Measurements from ENCODE around the gene GUCA2B. TPM values are rescaled to one million over a fixed set of nuclear protein-coding genes. Genes with fewer than 3 reads are reported as not detected.

Gene GUCA2B
- total RNA-seq, 6 experiments from 2014 or later = 1.8 to 3.3 (median 2.7) TPM; not detected in 2

GRCh38 chr1:42139444-42139843 lies 13.8 kb upstream of the GUCA2B start:
- ATAC-seq (no peak), DNase-seq (no peak)
- no peak overlapping the region for H3K27ac ChIP-seq
- H3K4me1 ChIP-seq = no peaks in the 10 kb centered on the region
- WGBS (ENCODE audit: insufficient coverage, low coverage, low lambda C conversion rate, missing lambda C conversion rate) = 83% methylated on average over 3 of the region's 3 CpGs
- no peaks in the 10 kb centered on the region for H3K27me3 ChIP-seq
- no peak overlapping the region for H3K4me3 ChIP-seq
- TF ChIP-seq POLR2A (IDR thresholded peaks at IDR 0.05) (no peak), CTCF (IDR thresholded peaks at IDR 0.05) (no peak)
- no peaks in the 10 kb centered on the region for H3K36me3 ChIP-seq
- intact Hi-C loops (cut with DNase I) = no loop called here
- H3K9me3 ChIP-seq = no peaks in the 10 kb centered on the region

- intact Hi-C loops (cut with DNase I) = loop anchor here in 1 of 2 donors (10.0 kb wide), 1 partner anchor 615 kb away; no protein-coding TSS in a partner anchor
These were observed 13.0 kb upstream of the GUCA2B start for GRCh38 chr1:42140191-42140590.

DNA sequence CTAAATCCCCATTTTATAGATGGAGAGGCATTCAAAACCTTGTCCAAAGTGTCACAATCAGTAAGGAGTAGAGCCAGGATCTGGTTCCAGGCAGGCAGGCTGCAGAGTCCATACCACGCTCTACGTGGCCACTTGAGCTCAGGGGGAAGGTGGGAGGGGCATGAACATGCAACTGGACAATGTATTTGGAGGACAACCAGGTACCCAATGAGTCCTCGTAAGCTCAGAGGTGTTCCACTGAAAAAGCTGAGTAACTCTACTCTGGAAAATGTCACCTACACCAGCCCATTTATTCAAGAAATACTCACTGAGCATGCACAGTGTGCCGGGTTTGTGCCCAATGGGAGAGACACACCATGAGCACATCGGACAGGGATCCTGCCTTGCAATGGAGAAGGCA lies 11.2 kb upstream of the GUCA2B start:
- Histone ChIP-seq H3K36me3 (no peaks in the 10 kb centered on the region), H3K27me3 (no peaks in the 10 kb centered on the region), H3K4me3 (no peak overlapping the region), H3K4me1 (no peaks in the 10 kb centered on the region), H3K9me3 (no peaks in the 10 kb centered on the region), H3K27ac (no peak overlapping the region)
- intact Hi-C loops (cut with DNase I) = loop anchor here in 1 of 2 donors (10.0 kb wide), 1 partner anchor 613 kb away; no protein-coding TSS in a partner anchor
- DNase-seq (no peak), ATAC-seq (no peak)
- 84% methylated on average over 4 of the region's 5 CpGs for WGBS (ENCODE audit: insufficient coverage, low coverage, low lambda C conversion rate, missing lambda C conversion rate)
- TF ChIP-seq POLR2A (IDR thresholded peaks at IDR 0.05) = no peak

More at GRCh38 chr1:42140191-42140590, 13.0 kb upstream of the GUCA2B start:
- Histone ChIP-seq H3K27me3 (no peaks in the 10 kb centered on the region), H3K9me3 (no peaks in the 10 kb centered on the region), H3K36me3 (no peaks in the 10 kb centered on the region), H3K4me1 (no peaks in the 10 kb centered on the region), H3K4me3 (no peak overlapping the region), H3K27ac (no peak overlapping the region)
- WGBS (ENCODE audit: insufficient coverage, low coverage, low lambda C conversion rate, missing lambda C conversion rate) = 91% methylated on average over 1 of the region's 2 CpGs
- no peak for ATAC-seq
- DNase-seq = no peak
- TF ChIP-seq POLR2A (IDR thresholded peaks at IDR 0.05) (no peak), CTCF (IDR thresholded peaks at IDR 0.05) (no peak)

DNA sequence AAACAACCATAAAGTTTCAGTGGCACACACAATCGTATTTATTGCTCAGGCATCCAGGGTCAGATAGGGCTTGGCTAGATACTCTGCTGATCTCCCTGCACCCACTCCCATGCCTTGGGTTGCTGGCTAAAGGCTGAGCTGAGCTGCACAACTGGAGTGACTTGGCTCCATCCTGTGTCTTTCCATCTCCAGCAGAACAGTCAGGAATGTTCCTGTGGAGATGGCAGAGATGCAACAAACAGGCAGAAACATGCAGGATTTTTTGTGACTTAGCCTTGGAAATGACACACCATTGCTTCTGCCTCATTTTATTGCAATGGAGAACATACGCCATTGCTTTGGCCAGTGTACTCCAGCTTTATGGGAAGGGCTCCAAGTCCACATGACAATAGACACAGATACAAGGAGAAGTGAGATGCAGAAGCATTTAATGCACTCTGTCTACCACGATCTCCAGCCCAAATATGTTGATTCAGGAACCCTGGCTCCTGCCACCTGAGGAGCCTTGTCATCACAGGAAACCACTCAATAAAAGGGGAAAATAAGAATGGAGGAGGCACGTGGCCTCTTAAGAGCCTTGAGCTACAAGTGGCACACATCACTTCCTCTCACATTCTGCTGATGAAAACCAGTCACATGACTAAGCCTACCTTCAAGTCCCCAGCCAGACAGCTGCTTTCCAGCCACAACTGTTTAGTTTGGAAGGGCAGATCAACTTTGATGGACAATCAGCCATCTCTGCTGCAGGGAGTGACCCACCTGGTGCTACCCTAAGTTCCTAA lies 10.1 kb upstream of the GUCA2B start:
- no peak for TF ChIP-seq POLR2A (IDR thresholded peaks at IDR 0.05)
- no peak for TF ChIP-seq CTCF (IDR thresholded peaks at IDR 0.05)
- Histone ChIP-seq H3K4me3 (no peak overlapping the region), H3K27ac (no peak overlapping the region), H3K4me1 (no peaks in the 10 kb centered on the region), H3K9me3 (no peaks in the 10 kb centered on the region), H3K27me3 (no peaks in the 10 kb centered on the region), H3K36me3 (no peaks in the 10 kb centered on the region)
- ATAC-seq = no peak
- 23% methylated on average over 3 of the region's 4 CpGs for WGBS (ENCODE audit: insufficient coverage, low coverage, low lambda C conversion rate, missing lambda C conversion rate)
- intact Hi-C loops (cut with DNase I) = loop anchor here in 1 of 2 donors (10.0 kb wide), 1 partner anchor 612 kb away; no protein-coding TSS in a partner anchor
- no peak for DNase-seq

Data from right lobe of liver (tissue), 6 donors.